Measurements from ENCODE around the gene CEBPB. TPM values are rescaled to one million over a fixed set of nuclear protein-coding genes. Genes with fewer than 3 reads are reported as not detected.

CEBPB gene
- total RNA-seq, 1 donor from 2014 or later, result 50.4 TPM

GRCh38 chr20:50213531-50214106 is 23.0 kb downstream of the CEBPB start:
- peak; percentile 45 for DNase-seq (ENCODE audit: low read depth)

- no peak for DNase-seq (ENCODE audit: low read depth)
These were observed 23.8 kb downstream of the CEBPB start for GRCh38 chr20:50214226-50215024.

- no peak for DNase-seq (ENCODE audit: low read depth)
These were observed 24.6 kb downstream of the CEBPB start for GRCh38 chr20:50215101-50215690.

- no peak for DNase-seq (ENCODE audit: low read depth)
These were observed 25.3 kb downstream of the CEBPB start for GRCh38 chr20:50215926-50216325.

- DNase-seq (ENCODE audit: low read depth), result no peak
These were observed 26.0 kb downstream of the CEBPB start for GRCh38 chr20:50216543-50217206.

- DNase-seq (ENCODE audit: low read depth), result no peak
These were observed 26.7 kb downstream of the CEBPB start for GRCh38 chr20:50217207-50217949.

- no peak for DNase-seq (ENCODE audit: low read depth)
These were observed 28.4 kb downstream of the CEBPB start for GRCh38 chr20:50218987-50219435.

GRCh38 chr20:50219600-50219999 is 29.0 kb downstream of the CEBPB start:
- DNase-seq (ENCODE audit: low read depth), result no peak

GRCh38 chr20:50220093-50220893 is 29.7 kb downstream of the CEBPB start:
- DNase-seq (ENCODE audit: low read depth), result no peak

- no peak for DNase-seq (ENCODE audit: low read depth)
These were observed 30.3 kb downstream of the CEBPB start for GRCh38 chr20:50220894-50221365.

GRCh38 chr20:50221501-50222308 is 31.1 kb downstream of the CEBPB start:
- peak; percentile 77 for DNase-seq (ENCODE audit: low read depth)

GRCh38 chr20:50222309-50223038 is 31.8 kb downstream of the CEBPB start:
- DNase-seq (ENCODE audit: low read depth), result no peak

GRCh38 chr20:50223039-50224005 is 32.7 kb downstream of the CEBPB start:
- DNase-seq (ENCODE audit: low read depth), result no peak

GRCh38 chr20:50224052-50224451 is 33.4 kb downstream of the CEBPB start:
- no peak for DNase-seq (ENCODE audit: low read depth)

- peak; percentile 99 for DNase-seq (ENCODE audit: low read depth)
These were observed 34.1 kb downstream of the CEBPB start for GRCh38 chr20:50224531-50225255.

- DNase-seq (ENCODE audit: low read depth), result peak; percentile 85
These were observed 35.7 kb downstream of the CEBPB start for GRCh38 chr20:50226093-50226974.
